Ishikawa (cell line): Measurements from ENCODE around the gene GYG2.

Experiments used
- CEBPB ChIP-seq: IDR thresholded peaks from 2 replicates; pipeline ENCODE4 v1.6.1; 2012
- CREB1 ChIP-seq: IDR thresholded peaks from 2 replicates; pipeline ENCODE4 v1.6.1; 2012; ENCODE audit warnings: low read depth
- EGR1 ChIP-seq: IDR thresholded peaks from 2 replicates; pipeline ENCODE4 v1.6.1; 2012
- EP300 ChIP-seq: IDR thresholded peaks from 2 replicates; pipeline ENCODE4 v1.6.1; 2012; ENCODE audit warnings: borderline replicate concordance
- FOXM1 ChIP-seq: IDR thresholded peaks from 2 replicates; pipeline ENCODE4 v1.6.1; 2012; ENCODE audit warnings: low read depth, borderline replicate concordance
- MAX ChIP-seq: IDR thresholded peaks from 2 replicates; pipeline ENCODE4 v1.6.1; 2012
- NFIC ChIP-seq: IDR thresholded peaks from 2 replicates; pipeline ENCODE4 v1.6.1; 2012
- RAD21 ChIP-seq: IDR thresholded peaks from 2 replicates; pipeline ENCODE4 v1.6.1; 2012; ENCODE audit warnings: low read depth
- REST ChIP-seq: IDR thresholded peaks from 2 replicates; pipeline ENCODE4 v1.6.1; 2012; ENCODE audit warnings: low read depth, mild to moderate bottlenecking
- TAF1 ChIP-seq: IDR thresholded peaks from 2 replicates; pipeline ENCODE4 v1.6.1; 2012; ENCODE audit warnings: low read depth, mild to moderate bottlenecking
- TCF12 ChIP-seq: IDR thresholded peaks from 2 replicates; pipeline ENCODE4 v1.6.1; 2012; ENCODE audit warnings: low read depth
- TEAD4 ChIP-seq: IDR thresholded peaks from 2 replicates; pipeline ENCODE4 v1.6.1; 2012
- YY1 ChIP-seq: IDR thresholded peaks from 2 replicates; pipeline ENCODE4 v1.6.1; 2012; ENCODE audit warnings: low read depth
- ZBTB7A ChIP-seq: IDR thresholded peaks from 2 replicates; pipeline ENCODE4 v1.6.1; 2012; ENCODE audit warnings: low read depth
- TF ChIP-seq, protein P1 (sequence below): IDR thresholded peaks from 2 replicates; pipeline ENCODE4 v1.6.1; 2012

GYG2 gene

DNA sequence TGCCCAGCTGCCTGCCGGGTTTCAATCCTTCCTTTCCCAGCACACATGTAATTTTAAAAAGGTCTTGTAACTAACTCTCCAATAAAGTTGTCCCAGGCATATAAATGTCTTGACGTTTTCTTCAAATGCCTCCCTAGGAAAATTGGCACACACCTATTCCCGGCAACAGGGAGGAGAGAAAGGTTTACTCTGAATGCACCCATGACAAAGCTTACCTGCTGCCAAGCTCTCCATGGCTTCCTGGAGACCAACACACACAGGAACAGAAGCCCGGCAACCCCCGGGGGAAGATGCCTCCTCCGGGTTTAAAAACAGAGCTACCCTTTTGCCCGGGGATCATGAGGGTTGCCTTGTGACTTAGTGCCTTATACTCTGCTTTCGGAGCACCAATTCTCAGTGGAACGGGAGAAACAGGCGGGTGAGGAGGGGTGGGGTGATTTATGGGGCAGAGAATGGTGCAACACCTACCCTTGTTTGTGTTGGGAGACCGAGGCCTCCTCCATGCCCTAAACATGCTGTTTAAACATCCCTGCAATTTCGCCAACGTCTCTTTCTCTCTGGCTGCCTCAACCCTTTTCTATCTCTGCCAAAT lies 4.8 kb upstream of the GYG2 start:
- TF ChIP-seq, protein P1, sequence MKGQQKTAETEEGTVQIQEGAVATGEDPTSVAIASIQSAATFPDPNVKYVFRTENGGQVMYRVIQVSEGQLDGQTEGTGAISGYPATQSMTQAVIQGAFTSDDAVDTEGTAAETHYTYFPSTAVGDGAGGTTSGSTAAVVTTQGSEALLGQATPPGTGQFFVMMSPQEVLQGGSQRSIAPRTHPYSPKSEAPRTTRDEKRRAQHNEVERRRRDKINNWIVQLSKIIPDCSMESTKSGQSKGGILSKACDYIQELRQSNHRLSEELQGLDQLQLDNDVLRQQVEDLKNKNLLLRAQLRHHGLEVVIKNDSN: no peak
- no peak for TF ChIP-seq TEAD4
- no peak for TF ChIP-seq CREB1
- no peak for TF ChIP-seq TAF1
- TF ChIP-seq TCF12: no peak
- no peak for TF ChIP-seq NFIC
- no peak for TF ChIP-seq CEBPB
- TF ChIP-seq RAD21: no peak
- TF ChIP-seq EP300: no peak
- no peak for TF ChIP-seq FOXM1
- no peak for TF ChIP-seq YY1

DNA sequence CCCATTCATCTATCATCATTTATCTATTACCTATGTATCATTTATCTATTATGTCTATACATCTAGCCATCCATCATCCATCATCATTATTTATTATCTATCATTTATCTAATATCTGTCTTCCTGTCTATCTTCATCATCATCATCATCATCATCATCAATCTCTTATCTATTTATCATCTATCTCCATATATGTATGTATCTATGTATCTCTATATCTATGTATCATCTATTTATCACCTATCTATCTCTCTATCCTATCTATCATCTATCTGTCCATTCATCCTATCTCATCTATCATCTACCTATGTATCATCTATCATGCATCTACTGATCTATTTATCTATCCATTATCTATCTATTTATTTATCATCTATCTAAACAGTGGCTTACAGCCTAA lies 3.8 kb upstream of the GYG2 start:
- TF ChIP-seq ZBTB7A (no peak), MAX (no peak), YY1 (no peak), RAD21 (no peak), CEBPB (no peak), FOXM1 (no peak), REST (no peak), TAF1 (no peak), EP300 (no peak), EGR1 (no peak), TEAD4 (no peak), TCF12 (no peak), NFIC (no peak), CREB1 (no peak)
- TF ChIP-seq, protein P1: no peak

DNA sequence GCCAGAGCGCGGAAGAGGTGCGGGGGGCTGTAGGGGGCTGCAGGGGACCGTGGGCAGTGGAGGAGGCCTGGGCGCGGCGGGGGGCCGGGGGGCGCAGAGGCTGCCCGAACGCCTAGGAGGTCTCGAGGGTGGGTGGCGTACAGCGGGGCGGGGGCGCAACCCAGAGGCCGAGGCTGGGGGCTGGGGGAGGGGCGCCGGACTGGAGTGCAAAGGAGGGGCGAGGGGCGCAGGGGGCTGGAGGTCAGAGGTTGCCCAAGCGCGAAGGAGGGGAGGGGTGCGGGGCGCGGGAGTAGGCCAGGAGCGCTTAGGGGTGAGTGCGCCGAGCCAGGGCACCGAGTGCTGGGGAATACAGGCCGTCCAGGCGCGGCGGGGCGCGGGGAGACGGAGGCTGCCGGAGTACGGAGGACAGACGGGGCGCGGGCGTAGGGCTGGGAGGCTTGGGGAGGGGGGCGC lies 255 bp downstream of the GYG2 start:
- TF ChIP-seq YY1 (no peak), TCF12 (no peak), FOXM1 (no peak), NFIC (no peak), CREB1 (no peak), RAD21 (no peak), ZBTB7A (no peak), TAF1 (no peak), CEBPB (no peak), REST (no peak), EP300 (no peak), MAX (no peak), EGR1 (no peak), TEAD4 (no peak)
- TF ChIP-seq, protein P1: no peak

DNA sequence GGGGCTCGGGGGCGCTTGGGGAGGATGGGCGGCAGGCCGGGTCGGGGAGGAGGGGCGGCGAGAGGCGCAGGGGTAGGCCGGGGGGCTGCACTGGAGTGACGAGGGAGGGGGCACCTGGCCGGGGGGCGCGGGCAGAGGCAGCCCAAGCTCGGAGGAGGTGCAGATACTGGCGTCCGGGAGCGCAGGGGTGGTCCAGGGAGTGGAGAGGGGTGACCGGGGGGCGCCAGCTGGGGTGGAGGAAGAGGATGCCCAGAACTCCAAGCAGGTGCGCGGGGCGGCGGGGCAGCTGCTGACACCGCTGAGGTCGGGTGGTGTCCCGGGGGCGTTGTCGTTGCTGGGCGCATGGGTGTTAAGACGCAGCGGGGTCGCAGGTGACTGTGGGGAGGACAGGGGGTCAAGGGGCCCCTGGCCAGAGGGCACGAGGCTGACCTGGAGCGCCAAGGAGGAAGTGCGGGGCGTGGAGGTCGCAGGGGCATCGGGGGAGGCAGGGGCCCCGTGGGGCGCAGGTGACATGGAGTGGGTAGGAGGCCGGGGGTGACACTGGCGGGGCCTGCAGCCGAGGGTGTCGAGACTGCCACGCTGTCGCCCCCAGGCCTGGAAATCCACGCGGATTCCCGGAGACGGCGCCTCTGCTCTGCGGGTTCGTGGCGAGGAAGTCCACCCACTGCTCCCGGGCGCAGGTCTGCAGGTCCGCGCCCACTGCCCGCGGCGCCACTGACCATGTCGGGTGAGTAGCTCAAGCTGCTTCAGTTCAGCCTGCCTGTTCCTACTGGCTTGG lies 928 bp downstream of the GYG2 start:
- TF ChIP-seq YY1: no peak
- TF ChIP-seq RAD21: no peak
- no peak for TF ChIP-seq EGR1
- TF ChIP-seq REST: no peak
- no peak for TF ChIP-seq CEBPB
- no peak for TF ChIP-seq FOXM1
